Panc1 (cell line): ENCODE results near the gene USH1C. TPM values are rescaled to one million over a fixed set of nuclear protein-coding genes. Genes with fewer than 3 reads are reported as not detected.

ENCODE experiments used
- ATAC-seq: fragments of 200-7000 bp; cut with Tn5 transposase; 2 replicates; pipeline ENCODE4 v1.9.1; 2020; ENCODE audit warnings: mild to moderate bottlenecking, moderate library complexity
- BruUV-seq: library from RNA; stranded (reverse); fragments of 400-500 nt; replicated peaks from 2 replicates; lab custom pipeline; 2021; lab: Mats Ljungman, UMichigan
- CTCF ChIA-PET: fragments of 300-600 bp; sonication (Branson Sonifier 250); formaldehyde crosslinking; loops from one replicate; lab custom pipeline; 2022; ENCODE audit warnings: antibody characterized with exemption; lab: Charles Lee
- POLR2A ChIA-PET: fragments of 300-600 bp; sonication (Branson Sonifier 250); formaldehyde crosslinking; loops from one replicate; lab custom pipeline; 2022; ENCODE audit warnings: antibody characterized with exemption; lab: Charles Lee
- DNase-seq: peaks from one replicate; pipeline ENCODE4 v3.0.0-alpha.2; 2010; ENCODE audit warnings: low read depth, low spot score
- H3K27ac ChIP-seq: 2 replicates; pipeline ENCODE4 v1.5.1; 2011; ENCODE audit warnings: mild to moderate bottlenecking, low read length, inconsistent platforms
- H3K27me3 ChIP-seq: fragments of 200-500 bp; sonication (Bioruptor generic); 2 replicates; pipeline ENCODE4 v1.6.0; 2014; ENCODE audit warnings: low read length, inconsistent platforms; ENCODE audit not compliant: control insufficient read depth, insufficient read depth
- H3K36me3 ChIP-seq: fragments of 200-500 bp; sonication (Bioruptor generic); 2 replicates; pipeline ENCODE4 v1.5.1; 2014; ENCODE audit warnings: inconsistent platforms, mild to moderate bottlenecking, low read length, moderate library complexity; ENCODE audit not compliant: control insufficient read depth, insufficient read depth
- H3K4me1 ChIP-seq: 2 replicates; pipeline ENCODE4 v1.5.1; 2011; ENCODE audit warnings: inconsistent platforms, mild to moderate bottlenecking, low read length, moderate library complexity; ENCODE audit not compliant: control insufficient read depth, insufficient read depth
- H3K4me3 ChIP-seq, 2 experiments: 2 replicates each; pipeline ENCODE4 v1.5.1; 2011 to 2012; ENCODE audit warnings: low read depth in 2 of 2, low read length in 2 of 2, mild to moderate bottlenecking in 2 of 2, inconsistent platforms in 1 of 2, moderate library complexity in 1 of 2
- H3K9me3 ChIP-seq: fragments of 200-500 bp; sonication (Bioruptor generic); 2 replicates; pipeline ENCODE4 v1.5.1; 2014; ENCODE audit warnings: low read depth, mild to moderate bottlenecking, inconsistent platforms, low read length, moderate library complexity; ENCODE audit not compliant: control insufficient read depth, insufficient read depth
- POLR2AphosphoS5 ChIP-seq: IDR thresholded peaks from 2 replicates; pipeline ENCODE4 v1.6.1; 2012; ENCODE audit warnings: mild to moderate bottlenecking, low read depth, low read length, moderate library complexity
- SIN3A ChIP-seq: IDR thresholded peaks from 2 replicates; pipeline ENCODE4 v1.6.1; 2012; ENCODE audit warnings: low read depth, mild to moderate bottlenecking, low read length, moderate library complexity, borderline replicate concordance; ENCODE audit not compliant: insufficient read depth
- TCF7L2 ChIP-seq: IDR thresholded peaks from 2 replicates; pipeline ENCODE4 v1.6.1; 2011; ENCODE audit warnings: mild to moderate bottlenecking, low read depth, low read length, inconsistent platforms
- in situ Hi-C: cut with HindIII; loops from 2 replicates; pipeline ENCODE4 v1.10.0; 2016; ENCODE audit warnings: low sequenced_read_pairs, low pct_unique_long_range_greater_than_20kb
- intact Hi-C: fragments of 100-400 bp; cut with micrococcal nuclease; formaldehyde crosslinking; loops from one replicate; pipeline ENCODE4 v1.10.0; 2022; ENCODE audit not compliant: unreplicated experiment
- total RNA-seq: library from RNA; stranded (reverse); gene quantifications from one replicate; pipeline ENCODE4 v1.2.1, GENCODE V29; 2021; ENCODE audit not compliant: unreplicated experiment
- TF ChIP-seq, protein P1 (sequence below): fragments of 450-650 bp; IDR thresholded peaks from 2 replicates; pipeline ENCODE4 v1.5.1; 2017; ENCODE audit warnings: mild to moderate bottlenecking
- TF ChIP-seq, protein P2 (sequence below), 2 experiments: IDR thresholded peaks; 2 replicates each; pipeline ENCODE4 v1.6.1; 2011 to 2012; ENCODE audit warnings: low read depth in 2 of 2, control low read depth in 1 of 2, low read length in 1 of 2, mild to moderate bottlenecking in 1 of 2, moderate library complexity in 1 of 2; ENCODE audit not compliant: insufficient read depth in 1 of 2

The USH1C gene
- total RNA-seq, 1 experiment from 2014 or later = not detected

DNA sequence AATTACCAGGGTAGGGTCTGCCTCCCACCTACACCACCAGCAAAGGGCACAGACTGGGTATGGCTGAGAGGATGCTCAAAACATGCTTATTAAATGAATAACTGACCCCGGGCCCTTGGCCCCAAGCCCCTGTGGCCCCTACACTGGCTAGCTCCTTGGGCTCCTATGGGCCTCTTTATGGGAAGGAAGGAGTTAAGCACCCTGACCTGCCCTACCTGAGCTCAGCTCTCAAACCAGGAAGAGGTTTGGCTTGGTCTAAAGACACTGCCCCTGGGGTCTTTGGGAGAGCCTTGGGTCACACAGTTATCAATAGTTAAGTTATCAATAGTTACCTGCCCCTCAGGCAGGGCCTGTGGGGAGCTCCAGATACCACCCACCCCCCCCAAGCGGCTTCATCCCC lies 1.2 kb downstream of the USH1C start:
- Histone ChIP-seq H3K4me3 (no peak overlapping the region), H3K4me1 (no peaks in the 10 kb centered on the region), H3K27ac (no peak overlapping the region), H3K27me3 (no peaks in the 10 kb centered on the region), H3K36me3 (no peaks in the 10 kb centered on the region; the same call in 1 of the 2 replicates), H3K9me3 (no peaks in the 10 kb centered on the region)
- TF ChIP-seq, protein P1, sequence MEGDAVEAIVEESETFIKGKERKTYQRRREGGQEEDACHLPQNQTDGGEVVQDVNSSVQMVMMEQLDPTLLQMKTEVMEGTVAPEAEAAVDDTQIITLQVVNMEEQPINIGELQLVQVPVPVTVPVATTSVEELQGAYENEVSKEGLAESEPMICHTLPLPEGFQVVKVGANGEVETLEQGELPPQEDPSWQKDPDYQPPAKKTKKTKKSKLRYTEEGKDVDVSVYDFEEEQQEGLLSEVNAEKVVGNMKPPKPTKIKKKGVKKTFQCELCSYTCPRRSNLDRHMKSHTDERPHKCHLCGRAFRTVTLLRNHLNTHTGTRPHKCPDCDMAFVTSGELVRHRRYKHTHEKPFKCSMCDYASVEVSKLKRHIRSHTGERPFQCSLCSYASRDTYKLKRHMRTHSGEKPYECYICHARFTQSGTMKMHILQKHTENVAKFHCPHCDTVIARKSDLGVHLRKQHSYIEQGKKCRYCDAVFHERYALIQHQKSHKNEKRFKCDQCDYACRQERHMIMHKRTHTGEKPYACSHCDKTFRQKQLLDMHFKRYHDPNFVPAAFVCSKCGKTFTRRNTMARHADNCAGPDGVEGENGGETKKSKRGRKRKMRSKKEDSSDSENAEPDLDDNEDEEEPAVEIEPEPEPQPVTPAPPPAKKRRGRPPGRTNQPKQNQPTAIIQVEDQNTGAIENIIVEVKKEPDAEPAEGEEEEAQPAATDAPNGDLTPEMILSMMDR = no peak
- TF ChIP-seq POLR2AphosphoS5 = no peak
- TF ChIP-seq TCF7L2 = no peak
- no peak for TF ChIP-seq SIN3A
- TF ChIP-seq, protein P2, sequence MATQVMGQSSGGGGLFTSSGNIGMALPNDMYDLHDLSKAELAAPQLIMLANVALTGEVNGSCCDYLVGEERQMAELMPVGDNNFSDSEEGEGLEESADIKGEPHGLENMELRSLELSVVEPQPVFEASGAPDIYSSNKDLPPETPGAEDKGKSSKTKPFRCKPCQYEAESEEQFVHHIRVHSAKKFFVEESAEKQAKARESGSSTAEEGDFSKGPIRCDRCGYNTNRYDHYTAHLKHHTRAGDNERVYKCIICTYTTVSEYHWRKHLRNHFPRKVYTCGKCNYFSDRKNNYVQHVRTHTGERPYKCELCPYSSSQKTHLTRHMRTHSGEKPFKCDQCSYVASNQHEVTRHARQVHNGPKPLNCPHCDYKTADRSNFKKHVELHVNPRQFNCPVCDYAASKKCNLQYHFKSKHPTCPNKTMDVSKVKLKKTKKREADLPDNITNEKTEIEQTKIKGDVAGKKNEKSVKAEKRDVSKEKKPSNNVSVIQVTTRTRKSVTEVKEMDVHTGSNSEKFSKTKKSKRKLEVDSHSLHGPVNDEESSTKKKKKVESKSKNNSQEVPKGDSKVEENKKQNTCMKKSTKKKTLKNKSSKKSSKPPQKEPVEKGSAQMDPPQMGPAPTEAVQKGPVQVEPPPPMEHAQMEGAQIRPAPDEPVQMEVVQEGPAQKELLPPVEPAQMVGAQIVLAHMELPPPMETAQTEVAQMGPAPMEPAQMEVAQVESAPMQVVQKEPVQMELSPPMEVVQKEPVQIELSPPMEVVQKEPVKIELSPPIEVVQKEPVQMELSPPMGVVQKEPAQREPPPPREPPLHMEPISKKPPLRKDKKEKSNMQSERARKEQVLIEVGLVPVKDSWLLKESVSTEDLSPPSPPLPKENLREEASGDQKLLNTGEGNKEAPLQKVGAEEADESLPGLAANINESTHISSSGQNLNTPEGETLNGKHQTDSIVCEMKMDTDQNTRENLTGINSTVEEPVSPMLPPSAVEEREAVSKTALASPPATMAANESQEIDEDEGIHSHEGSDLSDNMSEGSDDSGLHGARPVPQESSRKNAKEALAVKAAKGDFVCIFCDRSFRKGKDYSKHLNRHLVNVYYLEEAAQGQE (IDR thresholded peaks at IDR 0.05; ENCODE audit: insufficient read depth in 1 of 2, low read depth in 2 of 2, low read length in 1 of 2) = no peak
- intact Hi-C loops (no loop called here), in situ Hi-C loops (no loop called here)
- POLR2A ChIA-PET = no interaction called here
- no TSS peak for BruUV-seq
- no peak for ATAC-seq
- no peak for DNase-seq
- CTCF ChIA-PET = interaction anchor here (0.5 kb wide), 1 partner anchor 15 kb away, joined by 3 read pairs; no protein-coding TSS in a partner anchor

DNA sequence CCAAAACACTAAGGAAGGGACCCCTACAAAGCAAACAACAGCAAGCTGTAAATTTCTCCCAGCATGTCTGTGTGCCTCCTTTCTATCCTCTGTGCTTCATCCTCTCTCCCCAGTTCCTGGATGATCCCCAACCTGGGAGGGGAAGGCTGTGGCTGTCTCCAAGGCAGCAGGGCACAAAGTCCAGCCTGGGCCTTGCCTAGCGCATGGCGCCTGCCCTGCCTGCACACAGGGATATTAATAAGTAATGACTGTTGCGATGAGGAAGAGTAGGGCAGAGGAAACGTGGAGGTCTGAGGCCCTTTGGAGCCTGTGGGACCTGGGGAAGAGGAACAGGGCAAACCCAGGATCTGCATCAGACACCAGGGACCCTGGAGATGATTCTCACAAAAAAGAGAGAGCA lies 2.0 kb downstream of the USH1C start:
- CTCF ChIA-PET = no interaction called here
- in situ Hi-C loops (no loop called here), intact Hi-C loops (no loop called here)
- BruUV-seq = no TSS peak
- ATAC-seq = no peak
- Histone ChIP-seq H3K36me3 (no peaks in the 10 kb centered on the region; the same call in 1 of the 2 replicates), H3K4me3 (no peak overlapping the region), H3K27me3 (no peaks in the 10 kb centered on the region), H3K27ac (no peak overlapping the region), H3K9me3 (no peaks in the 10 kb centered on the region), H3K4me1 (no peaks in the 10 kb centered on the region)
- POLR2A ChIA-PET = no interaction called here
- no peak for TF ChIP-seq POLR2AphosphoS5
- no peak for TF ChIP-seq TCF7L2
- no peak for DNase-seq

DNA sequence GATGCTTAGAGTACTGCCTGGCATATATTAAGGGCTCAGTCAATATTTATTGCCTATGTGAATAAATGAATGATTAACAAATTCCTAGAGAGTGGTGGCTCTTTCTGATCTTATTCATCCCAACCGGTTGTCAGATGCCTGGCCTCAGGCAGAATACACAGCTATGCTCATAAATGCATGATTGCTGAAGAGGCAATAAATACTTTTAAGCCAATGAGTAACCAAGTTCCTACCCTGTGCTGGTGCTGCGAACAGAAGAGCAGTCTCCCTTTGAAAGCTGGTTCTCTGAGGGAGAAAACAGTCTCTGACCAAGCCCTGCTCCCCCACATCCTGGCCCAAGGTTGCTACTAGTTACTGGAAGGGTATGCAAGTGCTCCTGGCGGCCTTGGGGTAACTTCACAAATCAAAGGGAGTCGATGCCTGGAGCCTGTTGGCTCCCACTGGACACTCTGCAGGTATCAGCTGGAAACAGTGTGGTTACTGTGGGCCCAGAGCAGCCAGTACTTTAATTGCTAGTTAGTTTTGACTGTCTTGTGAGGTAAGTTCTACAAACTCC lies 2.8 kb downstream of the USH1C start:
- H3K4me3 ChIP-seq = no peak overlapping the region
- ChIA-PET CTCF (no interaction called here), POLR2A (no interaction called here)
- DNase-seq = no peak
- no peaks in the 10 kb centered on the region for H3K9me3 ChIP-seq
- TF ChIP-seq, protein P1 = no peak
- TF ChIP-seq, protein P2 (IDR thresholded peaks at IDR 0.05; ENCODE audit: insufficient read depth in 1 of 2, low read depth in 2 of 2, low read length in 1 of 2) = no peak
- TF ChIP-seq POLR2AphosphoS5 = no peak
- TF ChIP-seq SIN3A = no peak
- TF ChIP-seq TCF7L2 = no peak
- no peaks in the 10 kb centered on the region; the same call in 1 of the 2 replicates for H3K36me3 ChIP-seq
- no TSS peak for BruUV-seq
- H3K4me1 ChIP-seq = no peaks in the 10 kb centered on the region
- no peak overlapping the region for H3K27ac ChIP-seq
- no peaks in the 10 kb centered on the region; the same call in 1 of the 2 replicates for H3K27me3 ChIP-seq
- ATAC-seq = no peak
- intact Hi-C loops = no loop called here
- in situ Hi-C loops = no loop called here
